GM12872 (cell line): ENCODE measurements around the gene TSEN34.

Source experiments
- TF ChIP-seq, protein P1 (sequence below): IDR thresholded peaks from 3 replicates; pipeline ENCODE4 v1.5.1; 2011; ENCODE audit warnings: low read depth, mild to moderate bottlenecking, low read length, moderate library complexity; ENCODE audit not compliant: insufficient read depth

TSEN34 gene

DNA sequence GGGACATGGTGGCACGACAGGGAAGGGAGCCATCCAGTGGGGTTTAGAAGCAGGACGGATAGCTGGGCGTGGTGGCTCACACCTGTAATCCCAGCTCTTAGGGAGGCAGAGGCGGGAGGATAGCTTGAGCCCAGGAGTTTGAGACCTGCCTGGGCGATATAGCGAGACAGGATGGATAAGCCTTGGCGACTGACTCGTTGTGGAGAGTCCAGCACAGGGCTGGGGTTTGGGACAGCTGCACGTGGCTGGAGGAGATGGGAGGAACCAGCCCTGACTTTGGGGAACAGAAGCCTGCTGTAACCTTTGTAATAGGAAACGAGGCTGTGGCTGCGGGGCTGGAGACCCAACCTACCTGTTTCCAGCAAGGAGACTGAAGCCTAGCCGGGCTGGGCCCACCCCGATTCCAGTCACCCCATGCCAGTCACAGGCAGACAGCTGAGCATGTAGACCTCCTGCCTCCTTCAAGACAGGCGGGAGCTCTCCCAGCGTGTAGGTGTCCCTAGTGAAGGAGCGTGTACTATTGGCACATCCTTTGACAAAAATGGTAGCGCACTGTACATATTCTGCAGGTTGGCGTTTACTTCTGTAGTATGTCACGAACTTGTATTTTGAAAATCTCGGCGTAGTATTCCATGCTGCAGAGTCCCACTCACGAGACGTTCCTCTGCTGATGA lies 39.6 kb upstream of the TSEN34 start:
- TF ChIP-seq, protein P1, sequence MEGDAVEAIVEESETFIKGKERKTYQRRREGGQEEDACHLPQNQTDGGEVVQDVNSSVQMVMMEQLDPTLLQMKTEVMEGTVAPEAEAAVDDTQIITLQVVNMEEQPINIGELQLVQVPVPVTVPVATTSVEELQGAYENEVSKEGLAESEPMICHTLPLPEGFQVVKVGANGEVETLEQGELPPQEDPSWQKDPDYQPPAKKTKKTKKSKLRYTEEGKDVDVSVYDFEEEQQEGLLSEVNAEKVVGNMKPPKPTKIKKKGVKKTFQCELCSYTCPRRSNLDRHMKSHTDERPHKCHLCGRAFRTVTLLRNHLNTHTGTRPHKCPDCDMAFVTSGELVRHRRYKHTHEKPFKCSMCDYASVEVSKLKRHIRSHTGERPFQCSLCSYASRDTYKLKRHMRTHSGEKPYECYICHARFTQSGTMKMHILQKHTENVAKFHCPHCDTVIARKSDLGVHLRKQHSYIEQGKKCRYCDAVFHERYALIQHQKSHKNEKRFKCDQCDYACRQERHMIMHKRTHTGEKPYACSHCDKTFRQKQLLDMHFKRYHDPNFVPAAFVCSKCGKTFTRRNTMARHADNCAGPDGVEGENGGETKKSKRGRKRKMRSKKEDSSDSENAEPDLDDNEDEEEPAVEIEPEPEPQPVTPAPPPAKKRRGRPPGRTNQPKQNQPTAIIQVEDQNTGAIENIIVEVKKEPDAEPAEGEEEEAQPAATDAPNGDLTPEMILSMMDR: no peak

DNA sequence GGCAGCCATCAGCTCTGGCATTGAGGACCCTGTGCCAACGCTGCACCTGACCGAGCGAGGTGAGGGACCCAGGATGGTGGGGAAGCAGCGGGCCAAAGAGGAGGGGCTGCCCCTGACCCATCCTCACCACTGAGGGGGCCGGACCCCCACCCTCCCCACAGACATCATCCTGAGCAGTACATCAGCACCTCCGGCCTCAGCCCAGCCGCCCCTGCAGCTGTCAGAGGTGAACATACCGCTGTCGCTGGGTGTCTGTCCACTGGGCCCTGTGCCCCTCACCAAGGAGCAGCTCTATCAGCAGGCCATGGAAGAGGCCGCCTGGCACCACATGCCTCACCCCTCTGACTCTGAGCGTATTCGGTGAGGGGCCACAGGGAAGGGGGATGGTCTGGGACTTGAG lies 38.8 kb upstream of the TSEN34 start:
- TF ChIP-seq, protein P1: no peak

DNA sequence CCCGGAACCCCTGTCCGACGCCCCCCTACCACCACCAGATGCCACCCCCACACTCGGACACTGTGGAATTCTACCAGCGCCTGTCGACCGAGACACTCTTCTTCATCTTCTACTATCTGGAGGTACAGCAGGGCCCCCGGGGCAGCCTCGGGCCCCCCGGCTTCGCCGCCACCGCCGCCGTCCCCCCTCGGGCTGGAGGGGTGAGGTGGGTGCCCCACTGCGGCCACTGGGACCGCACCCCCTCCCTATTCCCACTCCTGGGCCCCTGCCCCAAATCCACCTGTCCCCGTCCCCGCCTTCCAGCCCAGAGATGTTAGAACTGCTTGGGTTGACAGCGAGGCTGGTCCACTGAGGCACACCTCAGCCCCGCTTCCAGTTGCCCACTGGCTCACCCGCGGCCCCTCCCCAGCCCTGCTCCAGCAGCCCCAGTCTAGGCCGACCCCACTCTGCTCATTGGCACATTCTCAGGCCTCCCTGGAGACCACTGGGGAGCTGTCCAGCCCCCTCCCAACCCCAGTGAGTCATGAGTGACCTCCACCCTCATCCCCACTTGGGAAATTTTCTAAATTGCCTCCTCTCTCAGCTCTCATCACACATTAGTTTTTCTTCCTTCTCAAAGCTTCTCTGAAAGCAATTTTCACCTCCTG lies 38.1 kb upstream of the TSEN34 start:
- TF ChIP-seq, protein P1: no peak

DNA sequence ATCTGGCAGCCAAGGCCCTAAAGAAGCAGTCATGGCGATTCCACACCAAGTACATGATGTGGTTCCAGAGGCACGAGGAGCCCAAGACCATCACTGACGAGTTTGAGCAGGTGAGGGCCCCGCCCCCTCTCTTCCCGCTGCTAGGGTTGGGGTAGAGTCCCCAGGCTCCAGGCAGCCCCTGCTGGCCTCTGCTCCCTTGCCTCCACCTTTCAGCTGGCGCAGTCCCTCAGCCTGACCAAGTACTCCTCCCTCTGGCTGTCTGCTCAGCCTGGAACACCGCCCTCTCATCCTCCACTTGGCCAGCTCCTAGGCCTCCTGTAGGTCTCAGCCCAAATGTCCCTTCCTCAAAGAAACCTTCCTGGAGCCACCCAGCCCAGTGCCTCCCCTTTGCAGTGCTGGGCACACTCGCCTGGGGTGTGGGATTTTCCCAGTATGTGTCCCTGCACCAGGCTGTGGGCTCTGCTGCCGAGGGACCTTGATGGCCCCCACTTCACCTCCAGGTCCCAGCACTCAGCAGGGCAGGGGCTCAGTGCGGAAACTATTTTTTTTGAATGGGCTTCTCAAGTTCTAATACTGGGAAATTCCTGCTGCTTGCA lies 37.3 kb upstream of the TSEN34 start:
- TF ChIP-seq, protein P1: no peak

DNA sequence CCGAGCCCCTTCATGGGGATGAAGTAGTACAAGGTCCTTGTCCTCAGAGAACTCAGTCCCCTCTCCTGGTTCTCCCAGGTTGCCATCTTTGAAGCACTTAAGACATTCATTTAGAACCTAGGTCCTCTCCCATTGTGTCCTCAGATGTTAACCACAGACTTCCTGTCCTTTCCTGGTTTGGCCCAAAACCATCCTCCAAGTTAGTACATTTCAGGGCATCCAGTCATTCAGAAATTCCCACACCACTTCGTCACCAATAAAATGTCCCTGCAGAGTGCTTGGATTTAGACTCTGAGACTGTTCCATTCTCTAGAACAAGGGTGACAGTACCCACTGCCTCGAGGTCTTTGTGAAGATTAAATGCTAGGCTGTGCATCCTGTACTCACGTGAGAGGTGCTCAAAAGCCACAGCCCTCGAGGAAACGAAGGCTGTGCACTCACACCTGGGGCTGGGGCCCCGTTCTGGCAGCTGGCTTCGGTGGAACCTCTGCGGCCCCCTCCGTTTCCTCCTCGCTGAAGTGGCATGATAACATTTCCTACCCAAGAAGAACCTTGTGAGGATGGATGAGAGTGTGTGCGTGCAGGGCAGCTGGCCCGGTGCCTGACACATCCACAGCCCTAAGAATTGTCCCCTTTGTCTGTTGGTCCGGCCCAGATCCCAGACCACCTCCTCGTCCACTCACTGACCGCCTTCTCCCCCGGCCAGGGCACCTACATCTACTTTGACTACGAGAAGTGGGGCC lies 36.3 kb upstream of the TSEN34 start:
- TF ChIP-seq, protein P1: no peak

DNA sequence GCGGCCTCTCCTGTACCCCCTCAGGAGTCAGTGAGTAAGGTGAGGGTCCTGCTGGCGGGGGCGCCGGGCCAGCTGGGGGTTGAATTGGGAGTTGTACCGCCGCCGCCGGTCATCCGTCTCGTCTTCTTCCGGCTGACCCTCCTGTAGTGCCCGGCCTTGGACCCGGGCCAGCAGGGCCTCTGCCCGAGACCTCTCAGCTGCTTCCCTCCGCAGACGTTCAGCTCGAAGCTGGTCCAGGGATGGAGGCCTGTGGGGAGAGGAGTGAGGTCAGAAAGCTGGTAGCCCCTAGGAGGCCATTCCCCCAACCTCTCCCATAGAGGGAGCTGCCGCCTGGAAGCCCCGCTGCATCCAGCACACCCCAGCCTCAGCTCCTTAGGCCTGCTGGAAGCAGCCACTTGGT lies 35.4 kb upstream of the TSEN34 start:
- TF ChIP-seq, protein P1: no peak

DNA sequence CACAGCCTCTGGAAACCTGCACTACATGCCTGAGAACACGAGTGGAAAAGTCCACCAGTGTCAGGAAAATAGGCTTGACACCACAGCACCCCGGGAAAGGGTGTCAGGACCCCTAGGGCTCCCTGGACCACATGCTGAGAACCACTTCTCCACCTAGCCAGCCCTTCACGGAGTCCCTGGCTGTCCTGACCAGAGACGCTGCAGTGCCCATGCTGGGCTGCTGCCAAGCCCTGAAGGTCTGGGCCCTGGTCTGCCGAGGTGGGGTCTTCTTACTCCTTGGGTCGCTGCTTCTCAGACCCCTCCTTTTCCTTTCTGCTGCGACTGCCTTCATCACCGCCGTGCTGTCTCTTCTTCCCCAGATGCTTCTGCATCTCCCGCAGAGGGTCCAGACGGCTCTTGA lies 34.6 kb upstream of the TSEN34 start:
- TF ChIP-seq, protein P1: no peak
